ENCODE measurements around the gene SPATC1L.

SPATC1L gene

GRCh38 chr21:46160907-46161632 lies 23.2 kb downstream of the SPATC1L start:
- H3K4me3 ChIP-seq (ENCODE audit: low read length): no peak overlapping the region
- no peak for TF ChIP-seq ZNF274 (IDR thresholded peaks at IDR 0.05; ENCODE audit: low read depth, low read length)

- no peak for TF ChIP-seq ZNF274 (IDR thresholded peaks at IDR 0.05; ENCODE audit: low read depth, low read length)
- H3K4me3 ChIP-seq (ENCODE audit: low read length): no peak overlapping the region
These were observed 23.7 kb downstream of the SPATC1L start for GRCh38 chr21:46160657-46160906.

- TF ChIP-seq ZNF274 (IDR thresholded peaks at IDR 0.05; ENCODE audit: low read depth, low read length): no peak
- no peak overlapping the region for H3K4me3 ChIP-seq (ENCODE audit: low read length)
These were observed 24.2 kb downstream of the SPATC1L start for GRCh38 chr21:46159841-46160656.

- H3K4me3 ChIP-seq (ENCODE audit: low read length): no peak overlapping the region
- no peak for TF ChIP-seq ZNF274 (IDR thresholded peaks at IDR 0.05; ENCODE audit: low read depth, low read length)
These were observed 24.9 kb downstream of the SPATC1L start for GRCh38 chr21:46159390-46159789.

GRCh38 chr21:46158666-46159300 lies 25.5 kb downstream of the SPATC1L start:
- no peak overlapping the region for H3K4me3 ChIP-seq (ENCODE audit: low read length)
- TF ChIP-seq ZNF274 (IDR thresholded peaks at IDR 0.05; ENCODE audit: low read depth, low read length): no peak

- H3K4me3 ChIP-seq (ENCODE audit: low read length): no peak overlapping the region
- TF ChIP-seq ZNF274 (IDR thresholded peaks at IDR 0.05; ENCODE audit: low read depth, low read length): no peak
These were observed 26.2 kb downstream of the SPATC1L start for GRCh38 chr21:46157987-46158451.

GRCh38 chr21:46157396-46157986 lies 26.8 kb downstream of the SPATC1L start:
- no peak overlapping the region for H3K4me3 ChIP-seq (ENCODE audit: low read length)
- TF ChIP-seq ZNF274 (IDR thresholded peaks at IDR 0.05; ENCODE audit: low read depth, low read length): no peak

GRCh38 chr21:46156678-46157077 lies 27.6 kb downstream of the SPATC1L start:
- TF ChIP-seq ZNF274 (IDR thresholded peaks at IDR 0.05; ENCODE audit: low read depth, low read length): no peak
- H3K4me3 ChIP-seq (ENCODE audit: low read length): no peak overlapping the region

- no peak for TF ChIP-seq ZNF274 (IDR thresholded peaks at IDR 0.05; ENCODE audit: low read depth, low read length)
- H3K4me3 ChIP-seq (ENCODE audit: low read length): no peak overlapping the region
These were observed 27.9 kb downstream of the SPATC1L start for GRCh38 chr21:46156378-46156645.

GRCh38 chr21:46155514-46156377 lies 28.5 kb downstream of the SPATC1L start, which contains the start of gene FTCD:
Gene FTCD (minus strand): TSS chr21:46155579. CDS start chr21:46155523, 56 bp downstream.
- no peak within 1 kb of the TSS for H3K4me3 ChIP-seq (ENCODE audit: low read length)
- TF ChIP-seq ZNF274 (IDR thresholded peaks at IDR 0.05; ENCODE audit: low read depth, low read length): no peak

GRCh38 chr21:46154955-46155513 lies 29.2 kb downstream of the SPATC1L start:
- H3K4me3 ChIP-seq (ENCODE audit: low read length): no peak overlapping the region
- TF ChIP-seq ZNF274 (IDR thresholded peaks at IDR 0.05; ENCODE audit: low read depth, low read length): no peak

- no peak overlapping the region for H3K4me3 ChIP-seq (ENCODE audit: low read length)
- no peak for TF ChIP-seq ZNF274 (IDR thresholded peaks at IDR 0.05; ENCODE audit: low read depth, low read length)
These were observed 29.9 kb downstream of the SPATC1L start for GRCh38 chr21:46154155-46154954.

Measured in GM08714 (cell line).